IMR-90 (cell line): ENCODE measurements around the gene CPLX3. TPM values are rescaled to one million over a fixed set of nuclear protein-coding genes. Genes with fewer than 3 reads are reported as not detected.

ENCODE experiments used
- ATAC-seq: fragments of 200-7000 bp; cut with Tn5 transposase; 2 replicates; pipeline ENCODE4 v1.9.1; 2020; ENCODE audit warnings: low read depth, mild to moderate bottlenecking, moderate library complexity
- BruUV-seq: library from RNA; stranded (reverse); fragments of 400-500 nt; replicated peaks from 2 replicates; lab custom pipeline; 2021; lab: Mats Ljungman, UMichigan
- CTCF ChIA-PET: fragments of 300-600 bp; formaldehyde crosslinking; extraction: SDS; loops from one replicate; lab custom pipeline; 2021; ENCODE audit warnings: antibody characterized with exemption; lab: Yijun Ruan, JAX
- POLR2A ChIA-PET: fragments of 300-600 bp; sonication (Branson Sonifier 250); formaldehyde crosslinking; loops from one replicate; lab custom pipeline; 2022; ENCODE audit warnings: antibody characterized with exemption; ENCODE audit not compliant: unreplicated experiment; lab: Charles Lee
- DNase-seq: peaks from one replicate; pipeline ENCODE4 v3.0.0; 2013
- H2AFZ ChIP-seq: replicated peaks from 2 replicates; pipeline ENCODE3; 2013; ENCODE audit warnings: low read length, mild to moderate bottlenecking; ENCODE audit not compliant: poor library complexity
- H2AK5ac ChIP-seq: 2 replicates; pipeline ENCODE4 v1.6.1; 2013; ENCODE audit warnings: low read depth, low read length, inconsistent platforms
- H2AK9ac ChIP-seq: replicated peaks from 2 replicates; pipeline ENCODE3; 2013; ENCODE audit warnings: mild to moderate bottlenecking, low read depth, low read length, moderate library complexity; ENCODE audit not compliant: poor library complexity
- H2BK120ac ChIP-seq: 2 replicates; pipeline ENCODE4 v1.6.1; 2013; ENCODE audit warnings: low read depth, low read length, inconsistent platforms
- H2BK15ac ChIP-seq: 3 replicates; pipeline ENCODE4 v1.6.1; 2013; ENCODE audit warnings: low read depth, low read length, inconsistent platforms
- H2BK20ac ChIP-seq: 2 replicates; pipeline ENCODE4 v1.6.1; 2013; ENCODE audit warnings: low read depth, mild to moderate bottlenecking, inconsistent platforms, low read length, moderate library complexity
- H2BK5ac ChIP-seq: 2 replicates; pipeline ENCODE4 v1.6.1; 2013; ENCODE audit warnings: mild to moderate bottlenecking, low read depth, low read length, inconsistent platforms; ENCODE audit not compliant: poor library complexity, severe bottlenecking
- H3K14ac ChIP-seq: replicated peaks from 2 replicates; pipeline ENCODE4 v1.6.1; 2013; ENCODE audit warnings: low read depth, low read length, inconsistent platforms
- H3K18ac ChIP-seq: 2 replicates; pipeline ENCODE4 v1.6.1; 2013; ENCODE audit warnings: low read depth, low read length, control low read depth
- H3K23ac ChIP-seq: 2 replicates; pipeline ENCODE4 v1.6.1; 2013; ENCODE audit warnings: low read depth, low read length, inconsistent platforms
- H3K27ac ChIP-seq: 2 replicates; pipeline ENCODE4 v1.5.1; 2013; ENCODE audit warnings: mild to moderate bottlenecking, control low read depth, low read length; ENCODE audit not compliant: insufficient read depth
- H3K27me3 ChIP-seq: 2 replicates; pipeline ENCODE4 v1.6.1; 2013; ENCODE audit warnings: low read length; ENCODE audit not compliant: control insufficient read depth, insufficient read depth
- H3K36me3 ChIP-seq: 2 replicates; pipeline ENCODE4 v1.6.1; 2013; ENCODE audit warnings: low read length, mixed read lengths; ENCODE audit not compliant: control insufficient read depth, insufficient read depth
- H3K4ac ChIP-seq: 2 replicates; pipeline ENCODE4 v1.6.1; 2013; ENCODE audit warnings: low read depth, low read length, inconsistent platforms
- H3K4me1 ChIP-seq: 2 replicates; pipeline ENCODE4 v1.6.1; 2013; ENCODE audit warnings: low read length, mixed read lengths; ENCODE audit not compliant: control insufficient read depth, insufficient read depth
- H3K4me2 ChIP-seq: 2 replicates; pipeline ENCODE4 v1.6.1; 2013; ENCODE audit warnings: low read depth, mild to moderate bottlenecking, control low read depth, low read length, moderate library complexity
- H3K4me3 ChIP-seq: 2 replicates; pipeline ENCODE4 v1.5.1; 2013; ENCODE audit warnings: low read depth, mild to moderate bottlenecking, control low read depth, low read length, moderate library complexity; ENCODE audit not compliant: insufficient read depth
- H3K56ac ChIP-seq: 2 replicates; pipeline ENCODE4 v1.6.1; 2013; ENCODE audit warnings: low read length, inconsistent platforms; ENCODE audit not compliant: insufficient read depth; ENCODE audit errors: extremely low read depth
- H3K79me1 ChIP-seq, 2 experiments: 2 replicates each; pipeline ENCODE4 v1.6.1; 2013; ENCODE audit warnings: low read length in 2 of 2, inconsistent platforms in 1 of 2, low read depth in 1 of 2
- H3K9ac ChIP-seq: 2 replicates; pipeline ENCODE4 v1.6.1; 2013; ENCODE audit warnings: low read depth, low read length, control low read depth
- H3K9me1 ChIP-seq: 2 replicates; pipeline ENCODE4 v1.6.1; 2013; ENCODE audit warnings: low read length, inconsistent platforms; ENCODE audit not compliant: insufficient read depth
- H3K9me3 ChIP-seq: 2 replicates; pipeline ENCODE4 v1.6.1; 2013; ENCODE audit warnings: low read length; ENCODE audit not compliant: control insufficient read depth, insufficient read depth
- H4K20me1 ChIP-seq: 2 replicates; pipeline ENCODE4 v1.6.1; 2013; ENCODE audit warnings: low read length, inconsistent platforms; ENCODE audit not compliant: insufficient read depth
- H4K5ac ChIP-seq: 2 replicates; pipeline ENCODE4 v1.6.1; 2013; ENCODE audit warnings: mild to moderate bottlenecking, low read depth, low read length, control low read depth
- H4K8ac ChIP-seq, 2 experiments: 2 replicates each; pipeline ENCODE4 v1.6.1; 2013; ENCODE audit warnings: low read depth in 2 of 2, low read length in 2 of 2, control low read depth in 1 of 2, inconsistent platforms in 1 of 2
- H4K91ac ChIP-seq: 2 replicates; pipeline ENCODE4 v1.6.1; 2013; ENCODE audit warnings: low read depth, low read length, inconsistent platforms; ENCODE audit not compliant: insufficient read depth
- BHLHE40 ChIP-seq: fragments of 150-350 bp; IDR thresholded peaks from 2 replicates; pipeline ENCODE4 v1.6.1; 2016; ENCODE audit warnings: mild to moderate bottlenecking, low read depth, low read length
- CEBPB ChIP-seq: IDR thresholded peaks from 2 replicates; pipeline ENCODE4 v1.6.1; 2012; ENCODE audit warnings: low read depth, low read length, improper control_type of control experiment
- FOS ChIP-seq: fragments of 150-350 bp; IDR thresholded peaks from 2 replicates; pipeline ENCODE4 v1.6.1; 2016; ENCODE audit warnings: low read depth, low read length
- MAZ ChIP-seq: IDR thresholded peaks from 2 replicates; pipeline ENCODE4 v1.6.1; 2012; ENCODE audit warnings: low read depth, mild to moderate bottlenecking, low read length, improper control_type of control experiment, moderate library complexity, borderline replicate concordance
- MXI1 ChIP-seq: IDR thresholded peaks from 2 replicates; pipeline ENCODE4 v1.6.1; 2012; ENCODE audit warnings: low read depth, mild to moderate bottlenecking, low read length, moderate library complexity, borderline replicate concordance
- NFE2L2 ChIP-seq: fragments of 150-350 bp; IDR thresholded peaks from 2 replicates; pipeline ENCODE4 v1.6.1; 2016; ENCODE audit warnings: low read depth, mild to moderate bottlenecking, low read length
- POLR2A ChIP-seq: IDR thresholded peaks from 2 replicates; pipeline ENCODE4 v1.6.1; 2012; ENCODE audit warnings: mild to moderate bottlenecking, low read depth, low read length
- RAD21 ChIP-seq: IDR thresholded peaks from 2 replicates; pipeline ENCODE4 v1.6.1; 2012; ENCODE audit warnings: low read length, improper control_type of control experiment
- RCOR1 ChIP-seq: IDR thresholded peaks from 2 replicates; pipeline ENCODE4 v1.6.1; 2012; ENCODE audit warnings: mild to moderate bottlenecking, low read length, improper control_type of control experiment; ENCODE audit not compliant: insufficient replicate concordance
- RFX5 ChIP-seq: IDR thresholded peaks from 2 replicates; pipeline ENCODE4 v1.8.0; 2012; ENCODE audit warnings: low read depth, mild to moderate bottlenecking, low read length, moderate library complexity
- SMC3 ChIP-seq: fragments of 150-350 bp; IDR thresholded peaks from 2 replicates; pipeline ENCODE4 v1.6.1; 2016; ENCODE audit warnings: low read depth, mild to moderate bottlenecking, antibody characterized with exemption, low read length, moderate library complexity
- WGBS, 2 experiments: methylation state at CpG; one replicate each; pipeline versions ENCODE4 v1.1.5 to v1.1.7; 2013; ENCODE audit warnings: missing lambda C conversion rate in 2 of 2; ENCODE audit not compliant: insufficient read length in 1 of 2; ENCODE audit errors: extremely low coverage in 2 of 2; 5-methylcytosine and 5-hydroxymethylcytosine counted together
- dilution Hi-C: fragments of 300-500 bp; cut with HindIII; formaldehyde crosslinking; loops from one replicate; pipeline ENCODE4 v1.14.3; 2018; ENCODE audit warnings: low sequenced_read_pairs; ENCODE audit not compliant: unreplicated experiment
- in situ Hi-C: fragments of 300-500 bp; cut with MboI; formaldehyde crosslinking; loops from 3 replicates; pipeline ENCODE4 v1.14.3; 2019; ENCODE audit warnings: low sequenced_read_pairs, inconsistent platforms, mixed read lengths
- intact Hi-C: fragments of 100-400 bp; cut with micrococcal nuclease; formaldehyde crosslinking; loops from 2 replicates; pipeline ENCODE4 v1.10.0; 2022
- polyA plus RNA-seq, 3 experiments: library from polyadenylated mRNA; depleted of rRNA; stranded (reverse); fragments of >200 nt; gene quantifications; 2 replicates each; pipeline ENCODE4 v1.2.3, GENCODE V29; 2012; ENCODE audit warnings: low replicate concordance in 1 of 3
- total RNA-seq: library from RNA; depleted of rRNA; stranded (reverse); fragments of >200 nt; gene quantifications from 2 replicates; pipeline ENCODE4 v1.2.3, GENCODE V29; 2012
- TF ChIP-seq, protein P1 (sequence below): fragments of 150-350 bp; IDR thresholded peaks from 2 replicates; pipeline ENCODE4 v1.6.1; 2017; ENCODE audit warnings: mild to moderate bottlenecking, antibody characterized with exemption, low read length, low read depth

CPLX3 gene
- total and polyA plus RNA-seq, 2 of the 4 experiments (the other 2 are of a cell fraction): not detected

DNA sequence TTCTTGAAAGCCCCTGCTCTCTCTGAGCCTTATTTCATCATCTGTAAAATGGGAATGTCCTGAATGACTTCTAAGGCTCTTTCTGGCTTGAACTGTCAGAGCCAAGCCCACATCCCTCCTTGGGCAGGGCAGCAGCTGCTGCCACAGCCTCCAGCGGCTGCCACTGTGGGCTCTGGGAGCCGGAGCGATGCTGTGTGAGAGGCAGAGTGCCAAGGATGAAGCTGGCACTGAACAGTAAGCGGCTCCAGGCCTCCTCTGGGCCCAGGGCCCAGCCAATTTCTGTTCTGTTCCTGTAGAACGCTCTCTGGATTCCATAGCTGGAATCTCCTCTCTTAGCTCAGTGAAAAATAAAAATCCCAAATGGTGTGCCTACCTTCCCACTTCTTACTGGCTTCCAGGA, 4.4 kb downstream of the CPLX3 start:
- no peak overlapping the region for H2BK15ac ChIP-seq
- in situ Hi-C loops: no loop called here
- no peak overlapping the region for H2BK120ac ChIP-seq
- ATAC-seq: no peak
- no peak overlapping the region for H3K14ac ChIP-seq
- H3K18ac ChIP-seq: no peak overlapping the region
- H4K91ac ChIP-seq: no peak overlapping the region
- BruUV-seq: no TSS peak
- no peak overlapping the region for H4K5ac ChIP-seq
- no peaks in the 10 kb centered on the region for H3K36me3 ChIP-seq
- no peak overlapping the region for H2AFZ ChIP-seq
- dilution Hi-C loops: no loop called here
- H3K4me2 ChIP-seq: no peak overlapping the region
- no peak overlapping the region for H3K4me3 ChIP-seq
- no peak overlapping the region for H2AK9ac ChIP-seq
- CTCF ChIA-PET: no interaction called here
- TF ChIP-seq, protein P1, sequence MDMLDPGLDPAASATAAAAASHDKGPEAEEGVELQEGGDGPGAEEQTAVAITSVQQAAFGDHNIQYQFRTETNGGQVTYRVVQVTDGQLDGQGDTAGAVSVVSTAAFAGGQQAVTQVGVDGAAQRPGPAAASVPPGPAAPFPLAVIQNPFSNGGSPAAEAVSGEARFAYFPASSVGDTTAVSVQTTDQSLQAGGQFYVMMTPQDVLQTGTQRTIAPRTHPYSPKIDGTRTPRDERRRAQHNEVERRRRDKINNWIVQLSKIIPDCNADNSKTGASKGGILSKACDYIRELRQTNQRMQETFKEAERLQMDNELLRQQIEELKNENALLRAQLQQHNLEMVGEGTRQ: no peak
- TF ChIP-seq RCOR1: no peak
- TF ChIP-seq CEBPB: no peak
- TF ChIP-seq RAD21: no peak
- no peak for TF ChIP-seq POLR2A
- no peak for TF ChIP-seq BHLHE40
- TF ChIP-seq SMC3: no peak
- no peak for TF ChIP-seq NFE2L2
- no peak for TF ChIP-seq FOS
- no peak for TF ChIP-seq MAZ
- TF ChIP-seq RFX5: no peak
- TF ChIP-seq MXI1: no peak
- 49% methylated on average over 3 of the region's 5 CpGs; no CpG with 5 or more reads in 1 of the 2 experiments for WGBS, 2 experiments
- no peaks in the 10 kb centered on the region for H3K9me1 ChIP-seq
- no peak for DNase-seq
- intact Hi-C loops: no loop called here
- no peaks in the 10 kb centered on the region for H3K79me1 ChIP-seq
- H3K9ac ChIP-seq: no peak overlapping the region
- no peak overlapping the region for H3K23ac ChIP-seq
- H4K20me1 ChIP-seq: no peaks in the 10 kb centered on the region; the same call in 1 of the 2 replicates
- H3K4me1 ChIP-seq: no peaks in the 10 kb centered on the region
- no peak overlapping the region for H3K56ac ChIP-seq
- H4K8ac ChIP-seq: no peak overlapping the region
- no peak overlapping the region for H3K4ac ChIP-seq
- POLR2A ChIA-PET: no interaction called here
- no peak overlapping the region for H3K27ac ChIP-seq
- H2BK20ac ChIP-seq: no peak overlapping the region
- no peaks in the 10 kb centered on the region for H3K9me3 ChIP-seq
- H3K27me3 ChIP-seq: peaks cover 27% of the 10 kb centered on the region
- no peak overlapping the region for H2BK5ac ChIP-seq
- no peak overlapping the region for H2AK5ac ChIP-seq
